Vagina (tissue), 1 donor: Measurements from ENCODE around the gene ERGIC1. TPM values are rescaled to one million over a fixed set of nuclear protein-coding genes. Genes with fewer than 3 reads are reported as not detected.

Experiments used
- small RNA-seq: library from RNA; depleted of rRNA; stranded (forward); fragments of <200 nt; gene quantifications from one replicate; pipeline ENCODE3, GENCODE V24; 2016
- total RNA-seq: library from RNA; depleted of rRNA; stranded (reverse); fragments of >200 nt; gene quantifications from one replicate; pipeline ENCODE4 v1.2.3, GENCODE V29; 2016

ERGIC1 gene
- total RNA-seq, 1 donor from 2014 or later, result 97.2 TPM

Small RNA genes lying within 50 kb of the gene (small RNA-seq; reads per million reads assigned to genes)
- gene AC022217.4, result not detected

Other genes with a start within 250 kb of the ERGIC1 start
- 30.9 TPM for gene NEURL1B, start 193.0 kb upstream of the ERGIC1 start, total RNA-seq
- gene DUSP1, start 63.1 kb upstream of the ERGIC1 start, total RNA-seq, result 2,876 TPM
- gene RPL26L1, start 125.2 kb downstream of the ERGIC1 start, total RNA-seq, result 17.7 TPM
- gene ATP6V0E1, start 149.5 kb downstream of the ERGIC1 start, total RNA-seq, result 121 TPM
- 34.4 TPM for gene CREBRF, start 222.1 kb downstream of the ERGIC1 start, total RNA-seq